Activated naive CD4-positive, alpha-beta T cell treated with anti-CD3 and anti-CD28 coated beads, Interleukin-2, amount 50 U/mL, for 16 hours (primary cell): ENCODE measurements around the gene CXCR2.
A peak's percentile ranks its signal among the peaks of the same experiment; 100 is the strongest.
"Not testable (repeated sequence)": the region's sequence is repeated elsewhere in the genome, so short reads cannot be mapped to it uniquely, and the experiment has no call there.

Source experiments
- DNase-seq: peaks from one replicate; pipeline ENCODE4 v3.0.0-alpha.2; 2020

Gene CXCR2

GRCh38 chr2:218130822-218131221 lies 5.0 kb downstream of the CXCR2 start:
- no peak for DNase-seq

- no peak for DNase-seq
Measured at GRCh38 chr2:218137514-218137913, 11.7 kb downstream of the CXCR2 start.

- no peak for DNase-seq
Measured at GRCh38 chr2:218138047-218138446, 12.2 kb downstream of the CXCR2 start.

- DNase-seq = no peak
Measured at GRCh38 chr2:218145124-218145523, 19.3 kb downstream of the CXCR2 start.

GRCh38 chr2:218146056-218146455 lies 20.2 kb downstream of the CXCR2 start:
- DNase-seq = no peak

- DNase-seq = no peak
Measured at GRCh38 chr2:218149098-218149497, 23.3 kb downstream of the CXCR2 start.

GRCh38 chr2:218149848-218150440 lies 24.1 kb downstream of the CXCR2 start:
- DNase-seq = no peak

GRCh38 chr2:218152172-218152571 lies 26.3 kb downstream of the CXCR2 start:
- DNase-seq = no peak

- no peak for DNase-seq
Measured at GRCh38 chr2:218152777-218153176, 26.9 kb downstream of the CXCR2 start.

- DNase-seq = no peak
Measured at GRCh38 chr2:218155953-218156479, 30.2 kb downstream of the CXCR2 start.

GRCh38 chr2:218161644-218162043 lies 35.8 kb downstream of the CXCR2 start:
- DNase-seq = no peak

GRCh38 chr2:218162814-218163213 lies 37.0 kb downstream of the CXCR2 start:
- DNase-seq = no peak

- DNase-seq = peak; percentile 11
Measured at GRCh38 chr2:218166791-218167190, 41.0 kb downstream of the CXCR2 start, which contains the start of gene CXCR1. CXCR1 (minus strand) TSS chr2:218166962; CDS start chr2:218165211, 1,751 bp downstream.

GRCh38 chr2:218168016-218168415 lies 42.2 kb downstream of the CXCR2 start:
- no peak for DNase-seq

- peak; percentile 67 for DNase-seq
Measured at GRCh38 chr2:218168635-218169462, 43.0 kb downstream of the CXCR2 start.

GRCh38 chr2:218169757-218170546 lies 44.1 kb downstream of the CXCR2 start:
- no peak for DNase-seq

- not testable (repeated sequence) for DNase-seq
Measured at GRCh38 chr2:218171744-218172143, 45.9 kb downstream of the CXCR2 start.

- DNase-seq = no peak
Measured at GRCh38 chr2:218172845-218173244, 47.0 kb downstream of the CXCR2 start.

GRCh38 chr2:218179782-218180181 lies 54.0 kb downstream of the CXCR2 start:
- DNase-seq = no peak

- no peak for DNase-seq
Measured at GRCh38 chr2:218180467-218181114, 54.8 kb downstream of the CXCR2 start.

GRCh38 chr2:218184331-218184730 lies 58.5 kb downstream of the CXCR2 start:
- DNase-seq = no peak

GRCh38 chr2:218186355-218186766 lies 60.5 kb downstream of the CXCR2 start:
- peak; percentile 72 for DNase-seq
